Retinal pigment epithelial cell (primary cell): Measurements from ENCODE around the gene DHX40.
"Not testable (repeated sequence)": the region's sequence is repeated elsewhere in the genome, so short reads cannot be mapped to it uniquely, and the experiment has no call there.

Source experiments
- DNase-seq: peaks from one replicate; pipeline ENCODE4 v3.0.0-alpha.2; 2010; ENCODE audit warnings: low read depth
- H3K4me3 ChIP-seq: 2 replicates; pipeline ENCODE4 v1.5.1; 2011; ENCODE audit warnings: mild to moderate bottlenecking, low read length, control low read depth, moderate library complexity
- CTCF ChIP-seq: conservative IDR thresholded peaks from 2 replicates; pipeline ENCODE4 v1.5.1; 2011; ENCODE audit warnings: low read depth, low read length, control low read depth, inconsistent platforms

DHX40 gene

GRCh38 chr17:59542960-59543635 is 22.3 kb upstream of the DHX40 start:
- no peak for TF ChIP-seq CTCF
- no peak overlapping the region for H3K4me3 ChIP-seq
- DNase-seq = no peak

- H3K4me3 ChIP-seq = no peak overlapping the region
- no peak for DNase-seq
- no peak for TF ChIP-seq CTCF
Observed at GRCh38 chr17:59545942-59546341, 19.5 kb upstream of the DHX40 start.

GRCh38 chr17:59547131-59547915 is 18.1 kb upstream of the DHX40 start:
- no peak for DNase-seq
- H3K4me3 ChIP-seq = no peak overlapping the region
- TF ChIP-seq CTCF = no peak

GRCh38 chr17:59548985-59549384 is 16.4 kb upstream of the DHX40 start:
- not testable (repeated sequence) for DNase-seq, H3K4me3 ChIP-seq

- no peak for DNase-seq
- TF ChIP-seq CTCF = no peak
- H3K4me3 ChIP-seq = no peak overlapping the region
Observed at GRCh38 chr17:59550703-59551102, 14.7 kb upstream of the DHX40 start.

GRCh38 chr17:59558039-59558438 is 7.4 kb upstream of the DHX40 start:
- DNase-seq = no peak
- H3K4me3 ChIP-seq = no peak overlapping the region
- no peak for TF ChIP-seq CTCF

GRCh38 chr17:59558953-59559352 is 6.5 kb upstream of the DHX40 start:
- peak; percentile 41 for TF ChIP-seq CTCF
- no peak for DNase-seq

More at GRCh38 chr17:59558953-59559352, 6.5 kb upstream of the DHX40 start:
- H3K4me3 ChIP-seq = no peak overlapping the region
